WTC11 (cell line): Measurements from ENCODE around the gene IQCK. TPM values are rescaled to one million over a fixed set of nuclear protein-coding genes. Genes with fewer than 3 reads are reported as not detected.
A peak's percentile ranks its signal among the peaks of the same experiment; 100 is the strongest.

Experiments used
- ATAC-seq: fragments of 200-7000 bp; cut with Tn5 transposase; 2 replicates; pipeline ENCODE4 v1.10.0; 2021; ENCODE audit warnings: mild to moderate bottlenecking, moderate library complexity
- CTCF ChIA-PET: fragments of 300-600 bp; sonication (Branson Sonifier 250); formaldehyde crosslinking; loops from one replicate; lab custom pipeline; 2021; ENCODE audit warnings: antibody characterized with exemption; lab: Charles Lee
- POLR2A ChIA-PET: fragments of 350-600 bp; sonication (Branson Sonifier 250); formaldehyde crosslinking; loops from one replicate; lab custom pipeline; 2021; ENCODE audit warnings: antibody characterized with exemption; lab: Charles Lee
- DNase-seq: peaks from one replicate; pipeline ENCODE4 v3.0.0; 2021; ENCODE audit warnings: low spot score
- H3K27ac Mint-ChIP-seq: 2 replicates; pipeline ENCODE4 v1.8.0; 2021; ENCODE audit warnings: mixed read lengths
- H3K27me3 Mint-ChIP-seq: 2 replicates; pipeline ENCODE4 v1.8.0; 2021; ENCODE audit warnings: low read depth, mild to moderate bottlenecking, moderate library complexity, mixed read lengths
- H3K36me3 Mint-ChIP-seq: 2 replicates; pipeline ENCODE4 v1.8.0; 2021; ENCODE audit warnings: mixed read lengths
- H3K4me1 Mint-ChIP-seq: 2 replicates; pipeline ENCODE4 v1.8.0; 2022; ENCODE audit warnings: mixed read lengths
- H3K4me3 Mint-ChIP-seq: 2 replicates; pipeline ENCODE4 v1.8.0; 2021; ENCODE audit warnings: mild to moderate bottlenecking, moderate library complexity, mixed read lengths
- H3K9me3 Mint-ChIP-seq: 2 replicates; pipeline ENCODE4 v1.8.0; 2021; ENCODE audit warnings: mixed read lengths
- AR ChIP-seq: fragments of 250-450 bp; sonication (Bioruptor Pico); IDR thresholded peaks from 2 replicates; pipeline ENCODE4 v1.9.0; 2021; ENCODE audit warnings: mild to moderate bottlenecking
- ARID4B ChIP-seq: sonication (generic); formaldehyde crosslinking; IDR thresholded peaks from 2 replicates; pipeline ENCODE4 v1.8.0; 2023; ENCODE audit warnings: missing genetic modification reagents, mild to moderate bottlenecking, borderline replicate concordance
- ATF2 ChIP-seq: sonication (generic); formaldehyde crosslinking; IDR thresholded peaks from 2 replicates; pipeline ENCODE4 v1.8.1; 2022; ENCODE audit warnings: low read depth, missing genetic modification reagents, borderline replicate concordance
- E2F1 ChIP-seq: sonication (generic); formaldehyde crosslinking; IDR thresholded peaks from 2 replicates; pipeline ENCODE4 v1.8.0; 2022; ENCODE audit warnings: mild to moderate bottlenecking, missing genetic modification reagents
- JAZF1 ChIP-seq: fragments of 250-450 bp; sonication (Bioruptor Pico); IDR thresholded peaks from 2 replicates; pipeline ENCODE4 v1.9.0; 2021; ENCODE audit warnings: moderate library complexity, mild to moderate bottlenecking, inconsistent platforms
- JUN ChIP-seq: sonication (generic); formaldehyde crosslinking; IDR thresholded peaks from 2 replicates; pipeline ENCODE4 v1.8.0; 2023; ENCODE audit warnings: mild to moderate bottlenecking, missing genetic modification reagents
- SMAD4 ChIP-seq: sonication (generic); formaldehyde crosslinking; IDR thresholded peaks from 2 replicates; pipeline ENCODE4 v1.8.0; 2022; ENCODE audit warnings: mild to moderate bottlenecking, missing genetic modification reagents
- STAT6 ChIP-seq: sonication (generic); formaldehyde crosslinking; conservative IDR thresholded peaks from 2 replicates; pipeline ENCODE4 v1.8.1; 2023; ENCODE audit warnings: mild to moderate bottlenecking, low read depth, missing genetic modification reagents, moderate library complexity
- ZBTB21 ChIP-seq: sonication (generic); formaldehyde crosslinking; IDR thresholded peaks from 2 replicates; pipeline ENCODE4 v1.8.1; 2023; ENCODE audit warnings: mild to moderate bottlenecking, missing genetic modification reagents, borderline replicate concordance
- ZNF121 ChIP-seq: sonication (generic); formaldehyde crosslinking; IDR thresholded peaks from 2 replicates; pipeline ENCODE4 v1.8.0; 2023; ENCODE audit warnings: missing genetic modification reagents
- ZNF219 ChIP-seq: sonication (generic); formaldehyde crosslinking; IDR thresholded peaks from 2 replicates; pipeline ENCODE4 v1.8.0; 2023; ENCODE audit warnings: missing genetic modification reagents, mild to moderate bottlenecking, borderline replicate concordance
- ZNF232 ChIP-seq: sonication (generic); formaldehyde crosslinking; IDR thresholded peaks from 2 replicates; pipeline ENCODE4 v1.8.0; 2022; ENCODE audit warnings: mild to moderate bottlenecking, missing genetic modification reagents
- ZNF416 ChIP-seq: fragments of 250-450 bp; sonication (Bioruptor Pico); IDR thresholded peaks from 2 replicates; pipeline ENCODE4 v1.9.0; 2021; ENCODE audit warnings: mild to moderate bottlenecking, inconsistent platforms
- ZNF425 ChIP-seq: fragments of 250-450 bp; sonication (Bioruptor Pico); conservative IDR thresholded peaks from 2 replicates; pipeline ENCODE4 v1.9.0; 2021; ENCODE audit warnings: mild to moderate bottlenecking
- total RNA-seq: library from RNA; stranded (reverse); gene quantifications from 3 replicates; pipeline ENCODE4 v1.2.3, GENCODE V29; 2021

The IQCK gene
- total RNA-seq, 1 experiment from 2014 or later, result 5.8 TPM

GRCh38 chr16:19874026-19874425, 156.0 kb downstream of the IQCK start:
- DNase-seq (no peak), ATAC-seq (no peak)
- Mint-ChIP-seq H3K4me1 (peaks cover 47% of the 10 kb centered on the region), H3K36me3 (peaks cover 56% of the 10 kb centered on the region), H3K27ac (peak overlapping the region; percentile 57), H3K9me3 (no peaks in the 10 kb centered on the region), H3K27me3 (no peaks in the 10 kb centered on the region), H3K4me3 (no peak overlapping the region)
- POLR2A ChIA-PET, result interaction anchor here (0.6 to 1.0 kb wide), 2 partner anchors 13 to 14 kb away, joined by 3 to 4 read pairs; no protein-coding TSS in a partner anchor
- TF ChIP-seq E2F1 (CRISPR knock-in tag), result no peak
- no peak for TF ChIP-seq ARID4B (CRISPR knock-in tag)
- no peak for TF ChIP-seq ZNF219 (CRISPR knock-in tag)
- no peak for TF ChIP-seq SMAD4
- no peak for TF ChIP-seq JUN (CRISPR knock-in tag)
- no peak for TF ChIP-seq STAT6 (CRISPR knock-in tag)
- TF ChIP-seq ZNF232 (CRISPR knock-in tag), result no peak
- TF ChIP-seq AR, result no peak
- no peak for TF ChIP-seq ZNF425 (CRISPR knock-in tag)
- no peak for TF ChIP-seq ZNF121 (CRISPR knock-in tag)
- TF ChIP-seq ATF2 (CRISPR knock-in tag), result no peak
- no peak for TF ChIP-seq ZBTB21 (CRISPR knock-in tag)
- no peak for TF ChIP-seq ZNF416 (CRISPR knock-in tag)
- TF ChIP-seq JAZF1 (CRISPR knock-in tag), result no peak
- CTCF ChIA-PET, result interaction anchor here (0.7 to 1.6 kb wide), 4 partner anchors 34 to 266 kb away, joined by 3 to 4 read pairs (median 3); no protein-coding TSS in a partner anchor
